Measurements from ENCODE around the gene SDE2. TPM values are rescaled to one million over a fixed set of nuclear protein-coding genes. Genes with fewer than 3 reads are reported as not detected.

Gene SDE2
- total RNA-seq: 10 to 100 TPM; 21.4 to 21.8 TPM

- ChIA-PET CTCF (interaction anchor here (1.2 to 1.4 kb wide), 2 partner anchors 12 to 63 kb away, joined by 3 to 4 read pairs; partner anchors contain the start of gene H3-3A), POLR2A (interaction anchor here (0.6 to 2.2 kb wide), 10 partner anchors 9 to 222 kb away, joined by 3 to 37 read pairs (median 4); partner anchors contain the start of genes H3-3A, PYCR2, SRP9 and TMEM63A)
Measured at GRCh38 chr1:225999227-225999911, at the start of gene SDE2. Gene SDE2, minus strand, starts transcription at chr1:225999343. Its CDS starts 31 bp downstream, at chr1:225999312.

DNA sequence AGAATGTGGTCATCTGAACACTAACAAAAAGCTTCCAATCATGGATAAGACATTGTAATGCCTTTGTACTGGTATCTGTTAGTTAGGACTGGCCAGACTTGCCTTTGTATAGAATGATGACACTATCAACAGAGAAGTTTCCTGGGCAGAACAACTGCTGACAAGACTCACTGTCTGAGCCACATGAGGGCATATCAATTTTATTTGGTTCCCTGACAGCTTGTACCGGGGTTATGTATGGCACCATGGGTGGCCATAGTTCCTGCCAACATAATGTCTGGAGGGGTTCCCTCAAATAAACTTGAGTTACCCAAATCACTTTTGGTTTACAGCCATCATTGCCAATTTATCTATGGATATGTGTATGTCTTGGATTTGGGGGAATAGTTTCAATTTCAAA, 49.7 kb upstream of the SDE2 start:
- ChIA-PET POLR2A (no interaction called here), CTCF (no interaction called here)

DNA sequence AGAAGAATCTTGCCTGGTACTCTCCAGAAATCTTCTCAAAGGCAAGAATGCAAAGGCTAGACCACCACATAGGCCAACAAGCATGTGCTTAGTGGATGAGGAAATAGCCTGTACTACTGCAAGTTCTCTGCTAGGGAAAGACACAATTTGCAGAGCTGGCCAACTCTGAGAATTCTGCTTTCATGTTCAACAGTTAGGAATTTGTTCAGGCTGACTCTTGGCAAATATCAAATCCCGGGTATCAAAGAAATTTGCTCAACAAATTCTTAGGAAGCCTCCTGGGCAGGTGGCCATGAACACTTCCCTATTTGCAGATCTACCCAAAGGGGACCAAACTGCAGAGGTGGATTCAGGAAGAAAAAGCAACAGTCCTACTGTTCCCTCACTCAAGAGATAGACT, 48.4 kb upstream of the SDE2 start:
- CTCF ChIA-PET: no interaction called here

GRCh38 chr1:226046240-226046639, 47.1 kb upstream of the SDE2 start:
- CTCF ChIA-PET: no interaction called here
- POLR2A ChIA-PET: no interaction called here

More for the DNA sequence above, 48.4 kb upstream of the SDE2 start:
- POLR2A ChIA-PET: no interaction called here

- ChIA-PET CTCF (interaction anchor here (1.2 kb wide), 1 partner anchor 27 kb away, joined by 3 read pairs; no protein-coding TSS in a partner anchor), POLR2A (interaction anchor here (0.7 kb wide), 1 partner anchor 20 kb away, joined by 6 read pairs; no protein-coding TSS in a partner anchor)
Measured at GRCh38 chr1:226044514-226045101, 45.5 kb upstream of the SDE2 start.

DNA sequence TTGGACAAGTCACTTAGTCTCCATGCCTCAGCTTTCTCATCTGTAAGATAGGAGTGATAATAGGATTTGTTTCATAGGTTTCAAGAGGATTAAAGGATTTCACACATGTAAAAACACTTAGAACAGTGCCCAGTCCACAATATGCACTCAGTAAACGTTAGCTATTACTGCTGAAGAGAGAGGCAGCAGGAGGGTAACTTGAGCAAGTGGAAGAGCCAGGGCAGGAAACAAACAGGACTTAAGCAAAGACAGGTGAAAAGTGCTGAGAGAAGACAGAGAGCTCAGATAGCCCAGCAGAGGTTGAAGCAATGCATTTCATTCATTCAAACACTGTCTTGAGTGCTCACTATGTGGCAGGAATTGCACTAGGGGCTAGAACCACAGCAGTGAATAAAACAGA, 42.3 kb upstream of the SDE2 start:
- ChIA-PET CTCF (no interaction called here), POLR2A (no interaction called here)

GRCh38 chr1:226038661-226039060, 39.5 kb upstream of the SDE2 start:
- ChIA-PET CTCF (no interaction called here), POLR2A (no interaction called here)

DNA sequence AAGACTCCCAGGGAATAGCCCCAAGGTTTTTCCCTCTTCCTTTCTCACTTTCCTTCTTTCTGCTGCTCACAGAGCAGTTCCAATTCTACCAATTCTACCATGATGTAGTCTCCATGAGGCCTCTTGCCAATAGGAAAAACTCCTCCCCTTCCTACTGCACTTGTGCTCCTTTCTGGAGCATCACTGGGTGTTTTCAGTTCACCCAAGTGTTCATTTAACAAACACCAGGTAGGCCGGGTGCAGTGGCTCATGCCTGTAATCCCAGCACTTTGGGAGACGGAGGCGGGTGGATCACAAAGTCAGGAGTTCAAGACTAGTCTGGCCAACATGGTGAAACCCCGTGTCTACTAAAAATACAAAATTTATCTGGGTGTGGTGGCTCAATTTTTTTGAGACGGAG, 36.8 kb upstream of the SDE2 start:
- ChIA-PET CTCF (no interaction called here), POLR2A (no interaction called here)

DNA sequence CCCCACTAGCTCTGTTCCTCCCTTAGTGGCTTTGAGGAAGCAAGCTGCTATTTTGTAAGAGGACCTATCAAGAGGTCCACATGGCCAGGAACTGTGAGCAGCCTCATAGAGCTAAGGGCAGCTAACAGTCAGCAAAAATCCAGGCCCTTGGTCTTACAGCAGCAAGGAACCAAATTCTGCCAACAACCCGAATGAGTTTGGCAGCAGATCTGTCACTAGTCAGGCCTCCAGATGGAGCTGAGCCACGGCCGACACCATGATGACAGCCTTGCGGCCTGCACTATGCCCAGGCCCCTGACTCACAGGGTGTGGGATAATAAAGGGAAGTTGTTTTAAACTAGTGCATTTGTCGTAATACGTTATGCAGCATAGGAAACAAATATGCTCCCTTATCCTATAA, 35.3 kb upstream of the SDE2 start:
- CTCF ChIA-PET: no interaction called here
- POLR2A ChIA-PET: no interaction called here

DNA sequence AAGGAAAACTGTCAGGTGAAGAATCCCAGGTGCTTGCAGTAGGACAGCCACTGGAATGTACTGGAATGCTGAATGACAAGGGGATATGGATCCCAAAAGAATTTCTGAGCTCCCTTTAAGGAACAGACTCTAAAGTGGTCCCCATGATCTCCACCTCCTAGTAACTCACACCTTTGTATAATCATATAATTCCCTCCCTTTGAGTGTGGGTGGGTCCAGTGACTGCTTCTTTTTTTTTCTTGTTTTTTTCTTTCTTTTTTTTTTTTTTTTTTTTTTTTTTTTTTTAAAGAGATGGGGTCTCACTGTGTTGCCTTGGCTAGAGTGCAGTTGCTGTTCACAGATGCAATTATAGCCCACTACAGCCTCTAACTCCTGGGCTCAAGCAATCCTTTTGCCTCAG, 34.8 kb upstream of the SDE2 start:
- ChIA-PET POLR2A (no interaction called here), CTCF (interaction anchor here (0.7 kb wide), 1 partner anchor 627 kb away, joined by 3 read pairs; no protein-coding TSS in a partner anchor)

DNA sequence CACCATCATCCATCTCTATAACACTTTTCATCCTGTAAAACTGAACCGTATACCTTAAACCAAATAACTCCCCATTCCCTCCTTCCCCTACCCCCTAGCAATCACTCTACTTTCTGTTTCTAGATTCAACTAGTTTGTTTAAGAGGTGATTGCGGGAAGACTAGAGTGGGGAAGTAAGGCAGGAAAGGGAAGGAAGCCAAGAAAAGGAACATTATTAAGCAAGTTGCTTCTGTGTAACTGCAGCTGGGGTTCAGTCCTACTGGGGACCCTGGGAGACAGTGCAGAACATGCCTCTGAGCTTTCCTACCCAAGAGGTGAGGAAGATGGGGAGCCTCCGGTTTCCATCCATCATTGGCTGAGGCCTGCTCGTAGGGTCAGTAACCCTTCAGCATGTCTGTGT, 34.4 kb upstream of the SDE2 start:
- ChIA-PET CTCF (interaction anchor here (0.7 kb wide), 1 partner anchor 628 kb away, joined by 3 read pairs; no protein-coding TSS in a partner anchor), POLR2A (no interaction called here)

DNA sequence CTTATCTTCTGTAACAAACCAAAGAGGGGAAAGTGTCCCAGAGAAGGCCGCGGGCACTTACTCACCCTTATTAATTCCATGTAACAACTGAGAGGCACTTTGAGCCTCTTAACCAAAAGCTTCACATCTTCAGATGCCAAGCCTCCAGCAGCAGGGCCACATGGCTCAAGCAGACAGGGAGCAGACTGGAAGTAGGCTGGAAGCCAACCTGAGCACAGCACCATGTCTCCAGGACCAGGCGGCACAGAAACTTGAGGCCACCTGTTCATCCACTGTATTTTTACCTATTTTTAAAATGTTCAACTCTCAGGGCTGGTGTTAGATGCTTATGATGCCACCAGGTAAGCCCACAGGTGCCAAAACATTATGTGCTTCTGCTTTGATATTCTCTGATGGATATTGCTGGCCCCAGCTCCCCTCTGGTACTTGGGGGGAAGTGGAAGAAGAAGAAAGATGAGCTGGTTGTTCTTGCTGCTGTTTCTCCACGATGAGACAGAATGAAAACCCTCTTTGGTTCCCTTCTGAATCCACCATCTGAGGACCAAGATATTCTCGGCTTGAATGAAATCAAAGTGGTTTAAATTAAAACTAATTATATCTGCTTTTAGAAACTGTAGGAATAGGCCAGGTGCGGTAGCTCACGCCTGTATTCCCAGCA, 30.6 kb upstream of the SDE2 start:
- ChIA-PET CTCF (no interaction called here), POLR2A (interaction anchor here (0.6 kb wide), 1 partner anchor 39 kb away, joined by 3 read pairs; no protein-coding TSS in a partner anchor)

DNA sequence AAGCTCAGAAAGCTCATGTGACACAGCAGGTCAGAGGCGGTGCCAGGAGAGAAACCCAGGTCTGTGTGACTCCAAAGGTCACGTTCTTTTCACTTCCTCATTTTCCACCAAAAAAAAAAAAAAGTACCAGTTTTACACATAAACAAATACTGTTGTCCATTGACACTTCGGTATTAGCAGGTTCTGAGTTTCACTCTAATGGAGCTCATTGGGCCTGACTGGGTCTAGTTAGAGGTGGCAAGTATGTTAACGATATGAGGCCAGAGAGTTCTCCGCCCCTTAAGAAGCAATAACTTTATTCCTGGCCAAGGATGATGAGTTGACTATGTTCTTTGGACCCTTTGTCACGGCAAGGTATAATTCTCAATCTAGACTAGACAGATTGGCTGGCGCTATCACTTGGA, 30.0 kb upstream of the SDE2 start:
- POLR2A ChIA-PET: no interaction called here
- CTCF ChIA-PET: no interaction called here

- ChIA-PET CTCF (no interaction called here), POLR2A (no interaction called here)
Measured at GRCh38 chr1:226027538-226028217, 28.5 kb upstream of the SDE2 start.

DNA sequence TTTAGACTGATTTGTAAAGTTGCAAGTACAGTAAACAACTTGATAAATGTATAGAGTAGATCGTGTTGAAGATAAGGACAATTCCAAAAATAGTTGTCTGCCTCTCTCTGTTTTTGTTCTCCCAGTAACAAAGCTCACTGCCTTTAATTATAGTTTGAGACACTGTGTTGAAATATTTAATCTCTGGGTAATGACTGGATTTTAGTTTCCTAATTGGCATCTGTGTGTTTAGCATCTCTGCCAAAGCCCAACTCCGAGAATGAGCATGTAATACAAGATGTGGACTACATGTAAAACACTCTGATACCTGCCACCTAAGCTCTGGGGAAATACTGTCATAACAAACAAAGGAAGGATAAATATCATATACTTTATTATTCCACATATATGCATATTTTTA, 27.7 kb upstream of the SDE2 start:
- CTCF ChIA-PET: interaction anchor here (1.2 kb wide), 2 partner anchors 16 to 24 kb away, joined by 3 read pairs; no protein-coding TSS in a partner anchor
- POLR2A ChIA-PET: no interaction called here

DNA sequence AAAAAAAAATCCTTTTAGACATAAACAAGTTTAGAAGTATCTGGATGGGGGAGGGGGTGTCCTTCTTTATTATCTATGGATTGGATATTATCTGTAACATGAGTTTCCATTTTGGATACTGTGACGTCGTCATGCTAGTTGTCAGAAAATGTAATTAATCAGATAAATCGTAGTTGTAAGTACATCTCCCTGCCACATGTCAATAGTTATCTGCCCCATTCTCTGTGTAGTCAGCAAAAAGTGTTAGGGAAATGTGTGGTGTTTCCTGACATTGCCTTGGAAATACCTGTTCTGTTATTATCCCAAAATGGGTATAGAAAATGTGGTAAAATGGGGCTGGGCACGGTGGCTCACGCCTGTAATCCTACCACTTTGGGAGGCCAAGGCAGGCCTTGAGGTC, 24.6 kb upstream of the SDE2 start:
- ChIA-PET POLR2A (no interaction called here), CTCF (interaction anchor here (0.6 kb wide), 1 partner anchor 16 kb away, joined by 3 read pairs; no protein-coding TSS in a partner anchor)

DNA sequence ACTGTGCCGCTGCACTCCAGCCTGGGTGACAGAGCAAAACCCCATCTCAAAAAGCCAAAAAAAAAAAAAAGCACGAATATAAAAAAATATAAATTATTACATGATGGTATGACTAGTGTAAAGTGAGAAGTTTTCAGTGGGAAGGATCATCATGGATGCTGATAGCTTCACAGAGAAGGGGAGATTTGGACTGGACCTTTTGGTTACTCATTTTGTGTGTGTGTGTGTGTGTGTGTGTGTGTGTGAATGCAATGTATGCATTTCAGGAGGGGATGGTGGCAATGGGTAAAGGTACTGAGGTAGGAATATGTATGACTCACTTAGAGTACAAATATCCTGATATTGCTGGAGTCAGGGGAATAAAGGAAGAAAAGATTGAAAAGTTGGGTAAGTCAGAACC, 22.7 kb upstream of the SDE2 start:
- ChIA-PET POLR2A (no interaction called here), CTCF (interaction anchor here (0.6 kb wide), 1 partner anchor 398 kb away, joined by 3 read pairs; no protein-coding TSS in a partner anchor)

- ChIA-PET CTCF (interaction anchor here (0.6 kb wide), 1 partner anchor 398 kb away, joined by 3 read pairs; no protein-coding TSS in a partner anchor), POLR2A (no interaction called here)
Measured at GRCh38 chr1:226021401-226021800, 22.3 kb upstream of the SDE2 start.

DNA sequence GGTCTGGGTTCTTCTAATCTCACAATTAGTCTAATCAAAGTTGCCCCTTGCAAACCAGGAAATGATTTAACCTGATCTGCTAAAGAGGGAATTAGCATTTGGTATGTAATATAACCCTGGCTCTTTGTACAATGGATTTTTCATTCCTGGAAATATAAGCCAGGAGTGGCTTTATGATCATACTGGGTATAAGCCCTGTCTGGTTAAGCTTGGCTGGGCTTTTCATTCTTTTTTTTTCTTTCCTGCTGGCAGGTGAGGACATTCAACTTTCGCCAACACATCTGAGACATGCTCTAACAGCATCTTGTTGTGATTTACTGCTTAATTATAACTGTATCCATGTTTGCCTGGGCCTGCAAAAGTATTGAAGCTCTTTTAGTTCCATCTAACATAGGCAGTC, 20.4 kb upstream of the SDE2 start:
- POLR2A ChIA-PET: no interaction called here

GRCh38 chr1:226017070-226017469, 17.9 kb upstream of the SDE2 start:
- POLR2A ChIA-PET: no interaction called here
- CTCF ChIA-PET: no interaction called here

More for the DNA sequence above, 20.4 kb upstream of the SDE2 start:
- CTCF ChIA-PET: interaction anchor here (1.1 kb wide), 1 partner anchor 9 kb away, joined by 7 read pairs; no protein-coding TSS in a partner anchor
